ENCODE measurements around the gene PARP14. TPM values are rescaled to one million over a fixed set of nuclear protein-coding genes. Genes with fewer than 3 reads are reported as not detected.

The PARP14 gene
- polyA plus RNA-seq, 1 donor from 2014 or later = not detected

DNA sequence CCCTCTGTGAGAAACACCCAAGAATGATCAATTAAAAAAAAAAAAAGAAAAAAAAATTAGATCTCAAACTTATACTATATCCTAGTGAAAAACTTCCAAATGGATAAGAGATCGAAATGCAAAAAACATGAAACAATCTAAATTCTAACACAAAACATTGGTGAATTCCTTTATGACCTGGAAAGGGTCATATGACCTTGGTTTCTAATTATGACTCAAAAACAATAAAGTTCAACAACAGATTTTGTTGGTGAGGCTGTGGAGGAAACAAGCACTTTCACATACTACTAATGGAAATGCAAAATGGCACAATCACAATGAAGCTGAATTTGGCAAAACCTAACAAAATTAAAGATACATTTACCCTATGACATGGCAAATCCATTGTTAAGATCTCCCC lies 67.7 kb downstream of the PARP14 start:
- Histone ChIP-seq H3K36me3 (ENCODE audit: insufficient read depth, low read length) (no peaks in the 10 kb centered on the region), H3K9me2 (ENCODE audit: insufficient read depth, low read length) (no peaks in the 10 kb centered on the region), H3K9me3 (ENCODE audit: low read length) (no peaks in the 10 kb centered on the region), H3K79me2 (replicated peaks; ENCODE audit: insufficient read depth, low read length) (no peaks in the 10 kb centered on the region), H3K4me3 (ENCODE audit: low read length) (no peak overlapping the region), H4K20me1 (ENCODE audit: insufficient read depth) (no peaks in the 10 kb centered on the region), H3F3A (ENCODE audit: insufficient read depth, low read length, poor library complexity, severe bottlenecking) (no peaks in the 10 kb centered on the region), H2AFZ (ENCODE audit: low read depth, low read length) (no peak overlapping the region), H3K9ac (ENCODE audit: low read length) (no peak overlapping the region), H3K4me2 (ENCODE audit: low read length) (no peak overlapping the region), H3K27ac (ENCODE audit: low read length) (no peak overlapping the region), H3K27me3 (ENCODE audit: insufficient read depth, low read depth, low read length) (no peaks in the 10 kb centered on the region)
- TF ChIP-seq, protein P1, sequence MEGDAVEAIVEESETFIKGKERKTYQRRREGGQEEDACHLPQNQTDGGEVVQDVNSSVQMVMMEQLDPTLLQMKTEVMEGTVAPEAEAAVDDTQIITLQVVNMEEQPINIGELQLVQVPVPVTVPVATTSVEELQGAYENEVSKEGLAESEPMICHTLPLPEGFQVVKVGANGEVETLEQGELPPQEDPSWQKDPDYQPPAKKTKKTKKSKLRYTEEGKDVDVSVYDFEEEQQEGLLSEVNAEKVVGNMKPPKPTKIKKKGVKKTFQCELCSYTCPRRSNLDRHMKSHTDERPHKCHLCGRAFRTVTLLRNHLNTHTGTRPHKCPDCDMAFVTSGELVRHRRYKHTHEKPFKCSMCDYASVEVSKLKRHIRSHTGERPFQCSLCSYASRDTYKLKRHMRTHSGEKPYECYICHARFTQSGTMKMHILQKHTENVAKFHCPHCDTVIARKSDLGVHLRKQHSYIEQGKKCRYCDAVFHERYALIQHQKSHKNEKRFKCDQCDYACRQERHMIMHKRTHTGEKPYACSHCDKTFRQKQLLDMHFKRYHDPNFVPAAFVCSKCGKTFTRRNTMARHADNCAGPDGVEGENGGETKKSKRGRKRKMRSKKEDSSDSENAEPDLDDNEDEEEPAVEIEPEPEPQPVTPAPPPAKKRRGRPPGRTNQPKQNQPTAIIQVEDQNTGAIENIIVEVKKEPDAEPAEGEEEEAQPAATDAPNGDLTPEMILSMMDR (IDR thresholded peaks at IDR 0.05; ENCODE audit: poor library complexity, severe bottlenecking) = no peak
- TF ChIP-seq TAF1 (IDR thresholded peaks at IDR 0.05; ENCODE audit: low read depth) = no peak
- no peak for TF ChIP-seq POLR2AphosphoS5 (IDR thresholded peaks at IDR 0.05)
- no peak for TF ChIP-seq EP300 (conservative IDR thresholded peaks at IDR 0.05; ENCODE audit: poor library complexity, severe bottlenecking)
- TF ChIP-seq, protein P2, sequence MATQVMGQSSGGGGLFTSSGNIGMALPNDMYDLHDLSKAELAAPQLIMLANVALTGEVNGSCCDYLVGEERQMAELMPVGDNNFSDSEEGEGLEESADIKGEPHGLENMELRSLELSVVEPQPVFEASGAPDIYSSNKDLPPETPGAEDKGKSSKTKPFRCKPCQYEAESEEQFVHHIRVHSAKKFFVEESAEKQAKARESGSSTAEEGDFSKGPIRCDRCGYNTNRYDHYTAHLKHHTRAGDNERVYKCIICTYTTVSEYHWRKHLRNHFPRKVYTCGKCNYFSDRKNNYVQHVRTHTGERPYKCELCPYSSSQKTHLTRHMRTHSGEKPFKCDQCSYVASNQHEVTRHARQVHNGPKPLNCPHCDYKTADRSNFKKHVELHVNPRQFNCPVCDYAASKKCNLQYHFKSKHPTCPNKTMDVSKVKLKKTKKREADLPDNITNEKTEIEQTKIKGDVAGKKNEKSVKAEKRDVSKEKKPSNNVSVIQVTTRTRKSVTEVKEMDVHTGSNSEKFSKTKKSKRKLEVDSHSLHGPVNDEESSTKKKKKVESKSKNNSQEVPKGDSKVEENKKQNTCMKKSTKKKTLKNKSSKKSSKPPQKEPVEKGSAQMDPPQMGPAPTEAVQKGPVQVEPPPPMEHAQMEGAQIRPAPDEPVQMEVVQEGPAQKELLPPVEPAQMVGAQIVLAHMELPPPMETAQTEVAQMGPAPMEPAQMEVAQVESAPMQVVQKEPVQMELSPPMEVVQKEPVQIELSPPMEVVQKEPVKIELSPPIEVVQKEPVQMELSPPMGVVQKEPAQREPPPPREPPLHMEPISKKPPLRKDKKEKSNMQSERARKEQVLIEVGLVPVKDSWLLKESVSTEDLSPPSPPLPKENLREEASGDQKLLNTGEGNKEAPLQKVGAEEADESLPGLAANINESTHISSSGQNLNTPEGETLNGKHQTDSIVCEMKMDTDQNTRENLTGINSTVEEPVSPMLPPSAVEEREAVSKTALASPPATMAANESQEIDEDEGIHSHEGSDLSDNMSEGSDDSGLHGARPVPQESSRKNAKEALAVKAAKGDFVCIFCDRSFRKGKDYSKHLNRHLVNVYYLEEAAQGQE (IDR thresholded peaks at IDR 0.05; ENCODE audit: borderline replicate concordance) = no peak
- no peak for TF ChIP-seq SMC3 (conservative IDR thresholded peaks at IDR 0.05; ENCODE audit: poor library complexity)
- no peak for TF ChIP-seq RAD21 (conservative IDR thresholded peaks at IDR 0.05)
- TF ChIP-seq EZH2 (IDR thresholded peaks at IDR 0.05; ENCODE audit: borderline replicate concordance, insufficient read depth, low read length, poor library complexity, severe bottlenecking) = no peak

DNA sequence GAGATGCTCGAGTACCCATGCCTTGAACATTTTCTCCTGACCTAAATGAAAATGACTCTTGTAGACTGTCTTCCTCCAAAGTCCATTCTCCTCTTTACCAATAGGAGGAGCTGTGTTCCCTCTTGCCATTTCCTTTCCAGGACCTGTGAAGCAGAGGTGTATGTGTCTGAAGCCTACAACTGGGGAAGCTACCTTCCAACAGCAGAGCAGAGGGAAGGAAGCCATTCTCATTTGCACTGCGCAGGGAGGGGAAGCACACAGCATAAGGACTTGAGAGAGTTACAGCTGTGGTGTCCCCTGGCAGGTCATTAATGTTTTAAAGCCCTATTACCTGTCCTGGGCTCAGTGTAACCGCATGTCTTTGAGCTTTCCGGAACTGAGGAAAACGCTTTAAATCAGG lies 74.3 kb downstream of the PARP14 start:
- Histone ChIP-seq H3K79me2 (replicated peaks; ENCODE audit: insufficient read depth, low read length) (no peaks in the 10 kb centered on the region), H3K9me3 (ENCODE audit: low read length) (no peaks in the 10 kb centered on the region), H3K4me2 (ENCODE audit: low read length) (no peak overlapping the region), H3K27me3 (ENCODE audit: insufficient read depth, low read depth, low read length) (no peaks in the 10 kb centered on the region), H4K20me1 (ENCODE audit: insufficient read depth) (no peaks in the 10 kb centered on the region), H3K27ac (ENCODE audit: low read length) (no peak overlapping the region), H3K9me2 (ENCODE audit: insufficient read depth, low read length) (no peaks in the 10 kb centered on the region), H3K9ac (ENCODE audit: low read length) (no peak overlapping the region), H3K4me3 (ENCODE audit: low read length) (no peak overlapping the region), H3F3A (ENCODE audit: insufficient read depth, low read length, poor library complexity, severe bottlenecking) (no peaks in the 10 kb centered on the region), H3K36me3 (ENCODE audit: insufficient read depth, low read length) (no peaks in the 10 kb centered on the region), H2AFZ (ENCODE audit: low read depth, low read length) (no peak overlapping the region)
- TF ChIP-seq MXI1 (conservative IDR thresholded peaks at IDR 0.05; ENCODE audit: poor library complexity, severe bottlenecking) (no peak), EZH2 (IDR thresholded peaks at IDR 0.05; ENCODE audit: borderline replicate concordance, insufficient read depth, low read length, poor library complexity, severe bottlenecking) (no peak), TAF1 (IDR thresholded peaks at IDR 0.05; ENCODE audit: low read depth) (no peak), SMC3 (conservative IDR thresholded peaks at IDR 0.05; ENCODE audit: poor library complexity) (no peak), EP300 (conservative IDR thresholded peaks at IDR 0.05; ENCODE audit: poor library complexity, severe bottlenecking) (no peak)

Data from neural cell (in vitro differentiated cells).